SU-DHL-6 (cell line): ENCODE data around the gene CCDC83.

Experiments
- CTCF ChIP-seq: fragments of 200-600 bp; sonication (generic); IDR thresholded peaks from one replicate; pipeline ENCODE4 v1.5.1; 2017; ENCODE audit warnings: antibody characterized with exemption, mild to moderate bottlenecking, low read length, moderate library complexity; ENCODE audit not compliant: insufficient read depth, poor library complexity, severe bottlenecking
- EZH2phosphoT487 ChIP-seq: fragments of 200-600 bp; sonication (generic), shearing (Covaris generic); conservative IDR thresholded peaks from 2 replicates; pipeline ENCODE4 v1.6.1; 2018; ENCODE audit warnings: mild to moderate bottlenecking, antibody characterized with exemption, low read length, moderate library complexity, mixed read lengths

GRCh38 chr11:85896876-85897275, 41.7 kb downstream of the CCDC83 start:
- TF ChIP-seq CTCF (no peak), EZH2phosphoT487 (no peak)
